GM12891 (cell line): Measurements from ENCODE around the gene CROCC2.

Source experiments
- POLR2A ChIP-seq: IDR thresholded peaks from 2 replicates; pipeline ENCODE4 v1.6.1; 2011; ENCODE audit warnings: low read depth, low read length, control low read depth
- POLR2AphosphoS5 ChIP-seq: IDR thresholded peaks from 2 replicates; pipeline ENCODE4 v1.6.1; 2011; ENCODE audit warnings: low read depth, low read length, control low read depth

DNA sequence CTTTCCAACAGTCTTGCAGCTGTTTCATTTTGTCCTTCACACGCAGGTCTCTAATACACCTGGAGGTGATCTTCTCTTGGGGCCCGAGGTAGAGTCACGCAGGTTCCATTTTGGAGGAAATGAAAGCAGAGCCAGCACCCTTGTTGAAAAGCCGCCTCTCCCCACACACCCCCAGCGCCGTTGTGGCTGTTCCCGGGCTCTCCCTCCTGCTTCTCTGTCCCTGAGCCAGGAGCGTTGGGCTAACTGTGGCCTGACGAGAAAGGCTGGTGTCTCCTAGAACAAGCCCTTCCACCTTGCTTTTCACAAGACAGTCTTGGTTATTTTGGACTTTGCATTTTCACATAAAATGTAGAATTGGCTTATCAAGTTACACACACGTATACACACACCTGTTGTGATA, 108.6 kb downstream of the CROCC2 start:
- TF ChIP-seq POLR2A (no peak), POLR2AphosphoS5 (no peak)
